Cerebellar cortex (tissue), 1 donor: Measurements from ENCODE around the gene RBKS.

Experiments
- DNase-seq: peaks from one replicate; pipeline ENCODE4 v3.0.0-alpha.2; 2015; ENCODE audit warnings: low spot score

Gene RBKS

DNA sequence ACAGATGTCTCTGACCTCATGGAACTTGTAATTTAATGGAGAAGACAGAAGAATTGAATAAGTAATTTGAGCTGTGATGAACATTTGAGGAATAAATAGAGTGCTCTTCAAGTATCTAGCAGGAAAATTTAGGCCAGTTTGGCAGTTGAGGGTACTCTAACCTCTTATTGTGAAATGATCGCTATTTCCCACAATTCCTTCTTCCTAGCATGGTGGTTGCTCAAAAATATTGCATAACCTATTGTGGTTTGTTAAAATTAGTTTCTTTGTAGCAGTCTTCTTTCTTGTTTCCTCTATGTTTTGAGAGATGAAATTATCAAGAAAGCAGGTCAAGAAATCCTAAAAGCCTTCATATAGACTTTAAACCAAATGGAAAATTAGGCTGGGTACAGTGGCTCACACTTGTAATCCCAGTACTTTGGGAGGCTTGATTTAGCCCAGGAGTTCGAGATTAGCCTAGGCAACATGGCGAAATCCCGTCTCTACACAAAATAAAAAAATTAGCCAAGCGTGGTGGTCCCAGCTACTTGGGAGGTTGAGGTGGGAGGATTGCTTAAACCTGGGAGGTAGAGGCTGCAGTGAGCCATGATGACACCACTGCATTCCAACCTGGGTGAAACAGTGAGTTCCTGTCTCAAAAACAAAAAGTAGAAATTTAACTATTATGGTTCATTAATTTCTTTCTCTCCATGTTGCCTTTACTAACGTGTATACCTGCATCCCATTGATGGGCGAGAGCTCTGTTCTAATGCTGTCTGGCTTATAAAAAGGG, 58.7 kb downstream of the RBKS start:
- no peak for DNase-seq

DNA sequence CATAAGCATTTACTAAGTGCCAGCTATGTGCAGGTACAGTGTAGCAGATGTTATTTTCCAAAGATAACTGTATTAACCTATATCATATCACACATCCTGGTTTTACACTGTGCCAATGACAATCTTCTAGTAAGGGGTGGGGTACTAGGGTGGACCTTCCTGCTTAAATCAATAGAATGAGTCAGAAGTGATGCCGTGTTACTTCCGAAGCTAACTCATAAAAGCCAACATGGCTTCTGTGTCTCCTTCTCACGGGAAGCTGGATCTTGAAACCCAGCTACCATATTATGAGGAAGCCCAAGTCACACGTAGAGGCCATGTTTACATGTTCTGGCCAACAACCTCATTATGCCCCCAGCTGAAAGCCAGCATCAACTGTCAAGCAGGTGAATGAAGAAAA, 59.5 kb downstream of the RBKS start:
- no peak for DNase-seq

DNA sequence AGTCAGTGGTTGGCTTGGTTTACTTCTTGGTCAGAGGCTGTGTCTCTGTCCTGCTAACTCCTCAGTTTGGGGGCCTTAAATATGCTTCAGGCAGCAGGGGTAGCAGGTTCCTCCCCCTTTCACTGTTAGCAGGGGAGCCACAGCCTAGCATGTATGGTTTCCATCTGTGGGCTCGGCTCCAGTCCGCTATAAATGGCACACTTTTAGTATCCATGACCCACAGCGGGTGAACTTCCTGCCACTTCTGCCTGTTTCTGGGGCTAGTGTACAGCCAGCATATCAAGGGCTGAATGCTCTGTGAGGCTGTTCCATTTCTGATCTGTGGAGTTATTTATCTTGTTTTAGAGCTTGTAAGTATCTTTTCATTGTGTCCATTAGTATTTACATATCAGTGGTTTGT, 60.4 kb downstream of the RBKS start:
- DNase-seq = no peak

DNA sequence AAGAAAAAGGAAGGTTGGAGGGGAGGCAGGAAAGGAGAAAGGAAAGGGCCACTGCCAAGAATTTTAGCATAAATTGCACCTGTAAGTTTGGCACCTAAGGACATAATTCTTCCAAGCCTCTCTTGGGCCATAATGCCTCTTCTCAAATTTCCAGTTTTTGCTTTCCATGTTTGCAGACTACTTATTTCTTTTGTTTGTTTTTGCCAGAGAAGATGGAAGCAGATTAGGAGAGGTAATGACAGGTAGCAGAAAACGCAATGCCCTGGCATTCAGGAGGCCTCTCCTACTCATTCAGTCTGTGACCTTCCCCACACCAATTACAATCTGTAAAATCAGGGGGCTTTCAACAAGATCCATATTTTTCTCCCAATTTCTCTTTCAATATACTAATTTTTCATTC, 61.9 kb downstream of the RBKS start:
- DNase-seq = no peak

DNA sequence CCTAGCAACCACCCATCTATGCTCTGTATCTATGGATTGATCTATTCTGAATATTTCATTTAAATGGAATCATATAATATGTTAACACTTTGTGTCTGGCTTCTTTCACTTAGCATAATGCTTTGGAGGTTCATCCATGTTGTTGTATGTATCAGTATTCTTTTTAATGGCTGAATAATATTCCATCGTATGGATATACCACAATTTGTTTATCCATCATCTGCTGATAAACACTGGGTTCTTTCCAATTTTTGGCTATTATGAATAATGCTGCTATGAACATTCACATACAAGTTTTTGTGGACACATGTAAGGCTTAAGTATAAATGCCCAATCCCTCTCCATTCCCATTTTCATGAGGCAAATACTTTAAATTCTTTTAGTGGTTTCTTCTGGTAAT, 65.8 kb downstream of the RBKS start:
- DNase-seq = no peak

- DNase-seq = no peak
These were observed 66.6 kb downstream of the RBKS start for GRCh38 chr2:27823569-27823968.

- DNase-seq = no peak
These were observed 67.1 kb downstream of the RBKS start for GRCh38 chr2:27823135-27823534.

- DNase-seq = no peak
These were observed 68.1 kb downstream of the RBKS start for GRCh38 chr2:27822049-27822448.

DNA sequence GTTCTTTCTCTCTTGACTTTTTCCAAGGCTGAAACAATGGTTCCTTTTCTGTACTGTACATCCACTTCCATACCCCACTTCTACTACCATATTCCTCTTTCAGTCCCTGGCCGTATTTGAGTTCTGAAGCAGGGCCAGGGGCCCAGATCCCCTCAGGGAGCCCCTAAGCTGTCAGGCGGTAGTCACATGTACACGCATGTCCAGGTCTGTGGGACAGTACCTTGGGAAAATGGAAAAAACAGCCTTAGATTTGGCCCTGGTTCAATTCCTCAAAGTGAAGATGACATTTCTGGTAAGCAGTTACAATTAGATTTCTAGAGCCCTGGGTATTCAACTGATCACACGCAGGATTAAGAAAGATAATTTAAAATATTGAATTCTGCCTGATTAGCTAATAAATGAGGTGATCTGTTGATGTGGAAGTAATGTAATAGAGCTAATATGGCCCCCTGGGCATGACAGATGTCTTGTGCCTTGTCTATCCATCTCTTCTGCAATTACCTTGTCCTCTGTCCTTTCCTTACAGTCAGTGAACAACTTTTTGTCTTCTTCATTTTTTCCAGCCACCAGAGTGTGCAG, 74.2 kb downstream of the RBKS start:
- no peak for DNase-seq

DNA sequence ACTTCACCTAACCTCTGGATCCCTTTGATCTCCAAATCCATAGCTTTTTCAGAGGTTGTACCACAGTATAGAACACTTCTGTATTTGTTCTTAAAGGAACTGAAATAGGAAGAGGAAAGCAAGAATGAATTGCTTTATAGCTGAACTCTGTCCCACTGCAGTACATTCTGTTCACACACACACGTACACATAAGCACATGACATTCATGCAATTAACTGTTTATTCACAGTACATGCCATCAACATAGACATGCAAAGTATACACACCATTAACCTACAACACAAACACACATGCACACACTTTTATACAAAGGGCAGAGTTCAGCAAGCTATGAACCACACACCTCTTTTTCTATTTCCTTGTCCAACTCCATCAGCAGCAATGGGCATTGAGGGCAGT, 75.4 kb downstream of the RBKS start:
- DNase-seq = no peak

- DNase-seq = no peak
These were observed 78.4 kb downstream of the RBKS start for GRCh38 chr2:27811768-27812167.

DNA sequence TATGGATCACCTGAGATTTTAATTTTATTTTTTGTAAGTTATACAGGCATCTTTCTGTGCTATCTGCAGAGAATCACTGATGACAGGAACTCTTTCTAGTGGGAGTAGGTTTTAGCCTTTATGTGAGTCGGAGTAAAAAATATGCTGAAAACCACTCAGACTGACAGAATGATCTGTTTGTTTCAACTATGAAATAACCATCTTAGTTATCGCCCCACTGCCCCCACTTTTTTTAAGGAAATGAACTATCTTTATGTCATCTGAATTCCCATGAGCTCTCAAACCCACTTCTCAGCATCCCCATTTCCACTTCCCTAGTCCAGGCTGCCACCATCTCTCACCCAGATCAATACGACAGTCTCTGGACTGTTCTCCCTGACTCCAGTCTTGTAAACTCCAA, 79.7 kb downstream of the RBKS start:
- no peak for DNase-seq

GRCh38 chr2:27809761-27810241, 80.4 kb downstream of the RBKS start:
- no peak for DNase-seq

GRCh38 chr2:27808984-27809383, 81.2 kb downstream of the RBKS start:
- DNase-seq = no peak

DNA sequence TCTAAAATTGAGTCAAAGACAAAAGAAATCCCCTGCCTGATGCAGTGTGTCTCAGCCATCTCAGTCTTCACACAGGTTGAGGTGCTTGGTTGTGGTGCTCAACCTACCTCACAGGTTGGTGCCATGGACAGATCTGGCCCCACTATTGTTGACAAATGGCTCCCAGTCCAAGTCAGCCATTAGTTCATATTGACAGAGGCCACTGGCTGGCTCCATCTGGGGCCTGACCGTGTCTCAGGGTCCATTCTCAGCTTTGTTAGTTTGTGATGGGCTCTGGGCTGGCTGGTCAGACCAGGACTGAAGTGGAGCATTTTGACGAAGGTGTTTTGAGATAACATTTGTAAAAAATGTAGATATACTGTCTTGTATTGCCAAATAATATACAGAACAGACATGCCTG, 81.8 kb downstream of the RBKS start:
- no peak for DNase-seq

GRCh38 chr2:27807476-27807875, 82.7 kb downstream of the RBKS start:
- DNase-seq = peak; percentile 25

DNA sequence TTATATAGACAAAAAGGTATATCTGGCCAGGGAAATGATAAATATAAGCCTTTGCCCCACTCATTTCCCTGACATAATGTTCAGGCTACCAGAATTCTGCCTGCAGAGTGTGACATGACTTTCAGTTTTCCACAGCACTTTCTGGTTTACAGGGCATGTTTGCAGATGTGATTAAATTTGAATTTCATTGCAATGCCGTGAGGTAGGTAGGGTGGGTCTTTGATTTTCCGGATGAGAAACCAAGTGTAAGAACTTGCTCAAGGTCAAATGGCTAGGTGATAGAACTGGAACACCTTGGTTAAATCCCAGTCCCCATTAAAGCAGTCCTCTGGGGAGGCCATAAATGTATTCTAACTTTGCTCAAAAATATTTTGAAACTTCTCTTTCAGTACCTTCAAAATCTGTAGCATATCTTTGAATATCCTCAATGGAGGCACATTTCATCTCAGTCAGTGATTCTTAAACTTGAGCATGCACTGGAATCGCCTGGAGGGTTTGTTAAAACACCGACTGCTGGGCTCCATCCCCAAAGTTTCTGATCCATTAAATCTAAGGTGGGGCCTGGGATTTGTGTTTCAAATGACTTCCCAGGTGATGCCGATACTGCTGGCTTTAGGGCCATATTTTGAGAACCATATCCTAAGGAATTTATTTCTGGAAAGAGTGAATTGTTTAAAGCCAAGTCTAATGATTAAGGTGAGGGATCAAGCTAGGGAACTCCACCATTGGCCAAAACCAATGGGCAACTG, 83.7 kb downstream of the RBKS start:
- no peak for DNase-seq

GRCh38 chr2:27805180-27805579, 85.0 kb downstream of the RBKS start:
- DNase-seq = no peak

GRCh38 chr2:27804146-27804545, 86.0 kb downstream of the RBKS start:
- DNase-seq = no peak

DNA sequence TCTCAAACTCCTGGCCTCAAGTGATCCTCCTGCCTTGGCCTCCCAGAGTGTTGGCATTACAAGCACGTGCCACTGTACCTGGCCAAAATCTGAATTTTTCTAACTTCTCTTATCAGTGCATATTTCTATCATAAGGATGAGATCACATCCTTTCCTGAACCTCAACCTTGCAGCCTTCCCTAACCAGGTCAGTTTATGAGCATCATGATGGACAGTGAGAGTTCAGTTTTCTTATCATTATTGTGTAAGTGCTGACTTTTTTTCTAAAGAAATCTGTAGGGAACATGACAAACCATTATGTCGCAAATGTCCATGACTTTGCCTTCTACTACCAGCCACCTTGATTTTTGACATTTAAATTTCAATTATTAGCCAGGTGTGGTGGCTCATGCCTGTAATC, 87.1 kb downstream of the RBKS start:
- DNase-seq = no peak

DNA sequence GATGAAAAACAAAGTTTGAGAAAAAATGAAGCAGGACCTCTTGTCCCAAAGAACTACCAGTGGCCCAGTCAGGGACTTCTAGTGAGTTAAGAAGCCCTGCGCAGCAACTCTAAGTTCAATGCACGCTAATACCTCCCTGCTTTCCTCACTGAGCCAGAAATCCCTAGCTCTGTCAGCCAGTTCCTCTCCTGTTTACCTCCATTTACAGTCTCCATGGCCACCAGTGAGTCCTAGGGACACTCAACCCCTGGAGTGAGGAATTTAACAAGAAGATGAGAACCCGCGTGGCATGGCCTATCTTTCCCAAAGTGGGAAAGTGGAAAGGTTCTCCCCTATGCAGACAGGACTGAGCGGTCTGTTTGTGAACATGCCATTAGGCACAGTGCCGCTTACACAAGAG, 87.6 kb downstream of the RBKS start:
- no peak for DNase-seq

DNA sequence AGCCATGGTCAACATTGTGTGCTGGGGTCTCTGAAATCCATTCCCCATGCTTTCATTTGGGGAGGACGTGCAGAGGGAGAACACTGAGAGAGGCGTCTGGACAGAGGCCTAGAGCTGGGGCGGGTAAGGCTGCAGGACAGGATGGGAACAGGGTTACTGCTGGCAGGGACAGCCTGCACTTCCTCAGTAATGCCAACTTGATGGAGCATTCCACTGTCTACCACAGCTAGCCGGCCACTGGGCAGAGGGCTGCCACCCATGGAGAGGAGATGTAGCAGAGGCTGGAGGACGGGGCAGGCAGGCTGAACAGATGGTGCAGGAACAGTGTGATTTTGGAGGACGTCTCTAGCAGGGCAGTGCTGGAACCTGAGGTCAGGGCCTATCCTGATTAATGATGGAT, 89.3 kb downstream of the RBKS start:
- DNase-seq = peak; percentile 93

DNA sequence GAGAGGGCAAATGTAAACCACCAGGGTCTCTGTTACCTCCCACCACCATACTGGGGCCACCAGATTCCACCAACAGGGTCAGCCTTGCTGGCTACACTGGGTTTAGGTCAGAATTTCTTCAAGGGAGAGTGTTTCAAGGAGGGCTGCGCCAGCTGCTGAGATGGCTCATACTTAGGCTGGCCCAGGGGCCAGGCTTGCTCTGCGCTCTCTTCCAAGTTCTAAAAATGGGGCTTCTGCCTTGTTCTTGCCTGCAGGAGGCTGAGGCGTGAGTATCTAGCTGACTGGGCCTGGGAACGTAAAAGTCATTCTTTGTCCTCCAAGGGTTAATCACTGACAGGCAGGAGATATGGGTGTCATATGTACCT, 90.6 kb downstream of the RBKS start:
- no peak for DNase-seq
